Measurements from ENCODE around the gene PFN1.

- TF ChIP-seq JUND (IDR thresholded peaks at IDR 0.05) (no peak), CTCF (IDR thresholded peaks at IDR 0.05 in 2 of 3, conservative IDR thresholded peaks at IDR 0.05 in 1 of 3; ENCODE audit: borderline replicate concordance in 1 of 3, insufficient read depth in 1 of 3, low read depth in 2 of 3, low read length in 2 of 3) (no peak), REST (IDR thresholded peaks at IDR 0.05; ENCODE audit: low read depth) (no peak), EGR1 (IDR thresholded peaks at IDR 0.05; ENCODE audit: low read depth) (no peak), POLR2AphosphoS5 (IDR thresholded peaks at IDR 0.05; ENCODE audit: low read depth, low read length) (no peak), POLR2A (IDR thresholded peaks at IDR 0.05; ENCODE audit: borderline replicate concordance, extremely low read depth, insufficient read depth, insufficient read length) (no peak), SIN3A (IDR thresholded peaks at IDR 0.05; ENCODE audit: low read depth) (no peak)
Observed at GRCh38 chr17:4897198-4897687, 51.1 kb downstream of the PFN1 start.

Measured in HCT116 (cell line).